KMS-11 (cell line): ENCODE results near the gene PTPRN2.

ENCODE experiments used
- H2AFZ ChIP-seq: fragments of 200-600 bp; sonication (generic); 2 replicates; pipeline ENCODE4 v1.6.1; 2016; ENCODE audit warnings: antibody characterized with exemption, mixed run types, low read depth
- H3K27ac ChIP-seq: fragments of 200-600 bp; sonication (generic); 2 replicates; pipeline ENCODE4 v1.6.1; 2016; ENCODE audit warnings: mild to moderate bottlenecking, mixed run types
- H3K27me3 ChIP-seq: fragments of 200-600 bp; sonication (generic); 2 replicates; pipeline ENCODE4 v1.6.1; 2017; ENCODE audit warnings: mild to moderate bottlenecking, low read depth, mixed run types, moderate library complexity; ENCODE audit not compliant: insufficient read depth
- H3K36me3 ChIP-seq: fragments of 200-600 bp; sonication (generic); 2 replicates; pipeline ENCODE4 v1.6.1; 2017; ENCODE audit warnings: mild to moderate bottlenecking, mixed run types; ENCODE audit not compliant: insufficient read depth
- H3K4me1 ChIP-seq: fragments of 200-600 bp; sonication (generic); 2 replicates; pipeline ENCODE4 v1.6.1; 2016; ENCODE audit warnings: mild to moderate bottlenecking, low read depth, mixed run types; ENCODE audit not compliant: poor library complexity, severe bottlenecking
- H3K4me2 ChIP-seq: fragments of 200-600 bp; sonication (generic); 2 replicates; pipeline ENCODE4 v1.7.0; 2016; ENCODE audit warnings: mild to moderate bottlenecking, mixed run types
- H3K4me3 ChIP-seq: fragments of 200-600 bp; sonication (generic); IDR thresholded peaks from 2 replicates; pipeline ENCODE4 v1.6.1; 2017; ENCODE audit warnings: low read depth, low read length, mixed read lengths; ENCODE audit not compliant: insufficient read depth
- H3K79me2 ChIP-seq: fragments of 200-600 bp; sonication (generic); 2 replicates; pipeline ENCODE4 v1.6.1; 2016; ENCODE audit warnings: low read depth, mixed run types; ENCODE audit not compliant: insufficient read depth
- H3K9ac ChIP-seq: fragments of 200-600 bp; sonication (generic); 2 replicates; pipeline ENCODE4 v1.6.1; 2016; ENCODE audit warnings: mild to moderate bottlenecking, mixed run types
- H4K20me1 ChIP-seq: fragments of 200-600 bp; sonication (generic); 2 replicates; pipeline ENCODE4 v1.6.1; 2016; ENCODE audit warnings: mild to moderate bottlenecking, mixed run types; ENCODE audit not compliant: insufficient read depth
- CTCF ChIP-seq: fragments of 200-600 bp; sonication (generic); conservative IDR thresholded peaks from 2 replicates; pipeline ENCODE4 v1.6.1; 2017; ENCODE audit warnings: low read depth, mild to moderate bottlenecking, antibody characterized with exemption, low read length, moderate library complexity, mixed read lengths

PTPRN2 gene

GRCh38 chr7:157841773-157842370, 745.8 kb downstream of the PTPRN2 start:
- no peak overlapping the region for H3K4me2 ChIP-seq
- H3K79me2 ChIP-seq: no peaks in the 10 kb centered on the region
- H2AFZ ChIP-seq: no peak overlapping the region
- H3K27ac ChIP-seq: no peak overlapping the region
- H4K20me1 ChIP-seq: no peaks in the 10 kb centered on the region
- H3K4me3 ChIP-seq: no peak overlapping the region
- H3K9ac ChIP-seq: no peak overlapping the region
- no peaks in the 10 kb centered on the region for H3K4me1 ChIP-seq
- no peak for TF ChIP-seq CTCF
- peaks cover 27% of the 10 kb centered on the region for H3K27me3 ChIP-seq
- no peaks in the 10 kb centered on the region for H3K36me3 ChIP-seq

GRCh38 chr7:157840914-157841772, 746.5 kb downstream of the PTPRN2 start:
- Histone ChIP-seq H3K4me3 (no peak overlapping the region), H3K27ac (no peak overlapping the region), H3K4me1 (no peaks in the 10 kb centered on the region), H3K27me3 (peaks cover 19% of the 10 kb centered on the region), H3K79me2 (no peaks in the 10 kb centered on the region), H3K4me2 (no peak overlapping the region), H4K20me1 (no peaks in the 10 kb centered on the region), H3K9ac (no peak overlapping the region), H3K36me3 (no peaks in the 10 kb centered on the region), H2AFZ (no peak overlapping the region)
- no peak for TF ChIP-seq CTCF

- Histone ChIP-seq H3K4me3 (no peak overlapping the region), H3K4me1 (no peaks in the 10 kb centered on the region), H3K9ac (no peak overlapping the region), H3K27me3 (peaks cover 13% of the 10 kb centered on the region), H2AFZ (no peak overlapping the region), H4K20me1 (no peaks in the 10 kb centered on the region), H3K27ac (no peak overlapping the region), H3K4me2 (no peak overlapping the region), H3K79me2 (no peaks in the 10 kb centered on the region), H3K36me3 (no peaks in the 10 kb centered on the region)
- no peak for TF ChIP-seq CTCF
These were observed 747.3 kb downstream of the PTPRN2 start for GRCh38 chr7:157840174-157840913.

- no peak overlapping the region for H3K4me3 ChIP-seq
- H4K20me1 ChIP-seq: no peaks in the 10 kb centered on the region
- H3K27ac ChIP-seq: no peak overlapping the region
- no peak for TF ChIP-seq CTCF
- H3K79me2 ChIP-seq: no peaks in the 10 kb centered on the region
- no peak overlapping the region for H2AFZ ChIP-seq
- no peaks in the 10 kb centered on the region for H3K36me3 ChIP-seq
- H3K9ac ChIP-seq: no peak overlapping the region
- H3K4me2 ChIP-seq: no peak overlapping the region
- H3K27me3 ChIP-seq: peaks cover 10% of the 10 kb centered on the region; the same call in 1 of the 2 replicates
- H3K4me1 ChIP-seq: no peaks in the 10 kb centered on the region
These were observed 747.9 kb downstream of the PTPRN2 start for GRCh38 chr7:157839672-157840167.
